OCI-LY7 (cell line): ENCODE data around the gene HOXD4.

Experiments used
- CTCF ChIP-seq: fragments of 200-600 bp; sonication (generic); conservative IDR thresholded peaks from 2 replicates; pipeline ENCODE4 v1.5.1; 2014; ENCODE audit warnings: mild to moderate bottlenecking, antibody characterized with exemption, low read length, moderate library complexity, mixed read lengths
- EZH2phosphoT487 ChIP-seq: fragments of 200-600 bp; sonication (generic); IDR thresholded peaks from 2 replicates; pipeline ENCODE4 v1.6.1; 2018; ENCODE audit warnings: low read depth, borderline replicate concordance, mild to moderate bottlenecking, mixed run types, antibody characterized with exemption, low read length, moderate library complexity, mixed read lengths

- TF ChIP-seq EZH2phosphoT487 (no peak), CTCF (no peak)
These were observed 9.9 kb downstream of the HOXD4 start for GRCh38 chr2:176160986-176161824.
